GDM1 (cell line): ENCODE results near the gene CTSA.

Experiments used
- DNase-seq: peaks from one replicate; lab custom pipeline; 2025; lab: John Stamatoyannopoulos, UW

Gene CTSA

GRCh38 chr20:45890985-45891983 lies at the start of gene CTSA, which contains the start of gene NEURL2:
CTSA (plus strand) TSS chr20:45891335; CDS start chr20:45891569, 234 bp downstream.
NEURL2 (minus strand) TSS chr20:45891208; CDS start chr20:45890991, 217 bp downstream.
- DNase-seq = peak; percentile 79

- no peak for DNase-seq
Measured at GRCh38 chr20:45841407-45842129, 49.6 kb upstream of the CTSA start.

- DNase-seq = no peak
Measured at GRCh38 chr20:45842169-45842812, 48.8 kb upstream of the CTSA start.

GRCh38 chr20:45843506-45843905 lies 47.6 kb upstream of the CTSA start:
- DNase-seq = no peak

GRCh38 chr20:45845452-45845851 lies 45.7 kb upstream of the CTSA start:
- DNase-seq = no peak

- no peak for DNase-seq
Measured at GRCh38 chr20:45848421-45848820, 42.7 kb upstream of the CTSA start.

GRCh38 chr20:45848969-45849582 lies 42.1 kb upstream of the CTSA start:
- DNase-seq = no peak

- DNase-seq = no peak
Measured at GRCh38 chr20:45850238-45850637, 40.9 kb upstream of the CTSA start.

- no peak for DNase-seq
Measured at GRCh38 chr20:45850926-45851325, 40.2 kb upstream of the CTSA start.

- DNase-seq = no peak
Measured at GRCh38 chr20:45851501-45851900, 39.6 kb upstream of the CTSA start.

- DNase-seq = no peak
Measured at GRCh38 chr20:45852326-45852725, 38.8 kb upstream of the CTSA start.

GRCh38 chr20:45853484-45853883 lies 37.7 kb upstream of the CTSA start:
- no peak for DNase-seq

- DNase-seq = peak; percentile 98
Measured at GRCh38 chr20:45857114-45857881, 33.8 kb upstream of the CTSA start, which contains the start of the genes ACOT8 and ZSWIM3. ACOT8 (minus strand) TSS chr20:45857392; CDS start chr20:45857315, 77 bp downstream. ZSWIM3 (plus strand) TSS chr20:45857614; CDS start chr20:45857826, 212 bp downstream.

GRCh38 chr20:45857882-45858216 lies 33.3 kb upstream of the CTSA start:
- DNase-seq = peak; percentile 51

GRCh38 chr20:45859916-45860315 lies 31.2 kb upstream of the CTSA start:
- no peak for DNase-seq

GRCh38 chr20:45860560-45861220 lies 30.4 kb upstream of the CTSA start:
- no peak for DNase-seq

GRCh38 chr20:45861221-45862075 lies 29.7 kb upstream of the CTSA start:
- no peak for DNase-seq

GRCh38 chr20:45863543-45864470 lies 27.3 kb upstream of the CTSA start:
- DNase-seq = no peak
